ENCODE data around the gene NCK2. TPM values are rescaled to one million over a fixed set of nuclear protein-coding genes. Genes with fewer than 3 reads are reported as not detected.

NCK2 gene
- total RNA-seq, 1 experiment from 2014 or later, result 49.2 TPM

DNA sequence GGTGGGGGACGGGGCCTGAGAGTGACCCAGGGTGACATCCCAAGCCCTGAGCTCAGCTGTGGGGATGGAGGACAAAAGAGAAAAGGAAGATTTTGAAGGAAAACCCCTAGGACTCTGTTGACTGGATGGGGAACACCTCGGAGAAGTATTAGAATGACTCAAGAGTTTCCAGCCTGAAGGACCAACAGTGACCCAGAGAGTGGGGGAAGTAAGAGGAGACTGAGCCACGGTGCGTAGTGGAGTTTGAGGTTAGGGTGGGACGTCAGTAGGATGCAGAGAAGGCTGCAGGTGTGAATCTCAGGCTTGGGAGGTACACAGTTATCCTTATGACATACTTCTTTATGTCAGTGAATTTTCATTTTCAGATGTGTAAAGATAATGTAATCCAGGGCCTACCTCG, 119.5 kb downstream of the NCK2 start:
- Histone ChIP-seq H2BK120ac (ENCODE audit: low read depth, low read length, poor library complexity, severe bottlenecking) (no peak overlapping the region), H3K9ac (ENCODE audit: extremely low read depth, insufficient read length, low read length) (no peak overlapping the region), H3K56ac (ENCODE audit: insufficient read length, low read depth, low read length) (no peak overlapping the region), H2BK20ac (ENCODE audit: low read depth, low read length, poor library complexity, severe bottlenecking) (no peak overlapping the region), H3K18ac (ENCODE audit: insufficient read length, low read depth, low read length) (no peak overlapping the region), H2AFZ (ENCODE audit: low read length) (no peak overlapping the region), H4K91ac (ENCODE audit: insufficient read length, low read depth, low read length) (no peak overlapping the region), H4K20me1 (ENCODE audit: control insufficient read depth, insufficient read depth, insufficient read length) (no peaks in the 10 kb centered on the region), H3T11ph (ENCODE audit: low read length) (no peak overlapping the region), H3K4me2 (ENCODE audit: insufficient read depth, insufficient read length, low read length) (no peak overlapping the region), H2BK12ac (ENCODE audit: insufficient read length, low read depth, low read length) (no peak overlapping the region), H4K8ac (replicated peaks; ENCODE audit: insufficient read length, low read depth, low read length) (no peak overlapping the region), H2AK5ac (ENCODE audit: insufficient read length, low read length) (no peak overlapping the region), H4K5ac (ENCODE audit: insufficient read length, low read depth, low read length) (no peak overlapping the region), H3K79me1 (ENCODE audit: insufficient read depth, low read depth, low read length, poor library complexity, severe bottlenecking) (no peaks in the 10 kb centered on the region), H2BK15ac (ENCODE audit: low read depth, low read length) (no peak overlapping the region), H3K79me2 (ENCODE audit: insufficient read depth, low read length) (peaks cover 3% of the 10 kb centered on the region; the same call in 1 of the 2 replicates), H3K4me1 (ENCODE audit: insufficient read depth, low read length) (no peaks in the 10 kb centered on the region; the same call in 1 of the 2 replicates), H3K27me3 (ENCODE audit: insufficient read depth, low read length) (no peaks in the 10 kb centered on the region), H3K4ac (ENCODE audit: low read depth, low read length) (no peak overlapping the region), H3K23me2 (ENCODE audit: insufficient read length, low read depth, low read length, poor library complexity, severe bottlenecking) (no peaks in the 10 kb centered on the region), H3K9me3 (ENCODE audit: control insufficient read depth, low read depth, low read length) (no peaks in the 10 kb centered on the region), H3K27ac (ENCODE audit: insufficient read length, low read depth, low read length) (no peak overlapping the region), H2BK5ac (ENCODE audit: insufficient read length, low read length) (no peak overlapping the region), H3K23ac (ENCODE audit: insufficient read length, low read depth, low read length) (no peak overlapping the region), H3K14ac (ENCODE audit: insufficient read depth, low read length) (no peak overlapping the region)
- TF ChIP-seq, protein P1, sequence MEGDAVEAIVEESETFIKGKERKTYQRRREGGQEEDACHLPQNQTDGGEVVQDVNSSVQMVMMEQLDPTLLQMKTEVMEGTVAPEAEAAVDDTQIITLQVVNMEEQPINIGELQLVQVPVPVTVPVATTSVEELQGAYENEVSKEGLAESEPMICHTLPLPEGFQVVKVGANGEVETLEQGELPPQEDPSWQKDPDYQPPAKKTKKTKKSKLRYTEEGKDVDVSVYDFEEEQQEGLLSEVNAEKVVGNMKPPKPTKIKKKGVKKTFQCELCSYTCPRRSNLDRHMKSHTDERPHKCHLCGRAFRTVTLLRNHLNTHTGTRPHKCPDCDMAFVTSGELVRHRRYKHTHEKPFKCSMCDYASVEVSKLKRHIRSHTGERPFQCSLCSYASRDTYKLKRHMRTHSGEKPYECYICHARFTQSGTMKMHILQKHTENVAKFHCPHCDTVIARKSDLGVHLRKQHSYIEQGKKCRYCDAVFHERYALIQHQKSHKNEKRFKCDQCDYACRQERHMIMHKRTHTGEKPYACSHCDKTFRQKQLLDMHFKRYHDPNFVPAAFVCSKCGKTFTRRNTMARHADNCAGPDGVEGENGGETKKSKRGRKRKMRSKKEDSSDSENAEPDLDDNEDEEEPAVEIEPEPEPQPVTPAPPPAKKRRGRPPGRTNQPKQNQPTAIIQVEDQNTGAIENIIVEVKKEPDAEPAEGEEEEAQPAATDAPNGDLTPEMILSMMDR (conservative IDR thresholded peaks at IDR 0.05), result no peak
- H3K27ac Mint-ChIP-seq, result 0 out of 7 replicates have a peak overlapping the region, but pooled peaks of 1 of the 3 experiments have one; percentile 14
- no peak for DNase-seq
- H3K4me3 Mint-ChIP-seq, result no peak overlapping the region; a peak in 1 of 5 replicates
- H3K4me1 Mint-ChIP-seq, result peaks cover 37 to 40% of the 10 kb centered on the region in 2 experiments
- H3K27me3 Mint-ChIP-seq (ENCODE audit: low read depth), result no peaks in the 10 kb centered on the region
- peaks cover 0 to 4% (median 0%) of the 10 kb centered on the region in 3 experiments; a peak in 1 of 7 replicates for H3K36me3 Mint-ChIP-seq (ENCODE audit: insufficient read depth in 1 of 3, low read depth in 3 of 3)
- whole genome bisulfite sequencing (ENCODE audit: extremely low coverage, insufficient read length, low lambda C conversion rate), result no CpG with 5 or more reads among the region's 6 CpGs
- no peaks in the 10 kb centered on the region for H3K9me3 Mint-ChIP-seq
